HepG2 (cell line): ENCODE results near the gene RBFOX1.

ENCODE experiments used
- GFI1 ChIP-seq: sonication (generic); formaldehyde crosslinking; IDR thresholded peaks from 2 replicates; pipeline ENCODE4 v1.5.0; 2020; ENCODE audit warnings: missing genetic modification reagents, mild to moderate bottlenecking, borderline replicate concordance
- MEF2D ChIP-seq: sonication (generic); formaldehyde crosslinking; IDR thresholded peaks from 2 replicates; pipeline ENCODE4 v1.5.1; 2020; ENCODE audit warnings: mild to moderate bottlenecking, missing genetic modification reagents
- PHF5A ChIP-seq: IDR thresholded peaks from one replicate; pipeline ENCODE4 v1.6.1; 2018; ENCODE audit warnings: low read depth, missing genetic modification reagents; ENCODE audit not compliant: unreplicated experiment
- WIZ ChIP-seq: sonication (generic); formaldehyde crosslinking; IDR thresholded peaks from 2 replicates; pipeline ENCODE4 v1.5.1; 2020; ENCODE audit warnings: mild to moderate bottlenecking, missing genetic modification reagents
- TF ChIP-seq, protein P1 (sequence below), 2 experiments: IDR thresholded peaks; 2 replicates each; pipeline ENCODE4 v1.6.1; 2011 to 2012; ENCODE audit warnings: low read length in 2 of 2, borderline replicate concordance in 1 of 2, low read depth in 1 of 2, mild to moderate bottlenecking in 1 of 2, moderate library complexity in 1 of 2
- TF ChIP-seq, protein P2 (sequence below): sonication (generic); formaldehyde crosslinking; IDR thresholded peaks from 2 replicates; pipeline ENCODE4 v1.5.0; 2020; ENCODE audit warnings: mild to moderate bottlenecking, missing genetic modification reagents, moderate library complexity
- TF ChIP-seq, protein P3 (sequence below), 2 experiments: fragments of 450-650 bp in 1 of 2; sonication (generic) in 1 of 2; formaldehyde crosslinking in 1 of 2; IDR thresholded peaks; 2 replicates each; pipeline versions ENCODE4 v1.6.1 to v1.8.0; 2016 to 2022; ENCODE audit warnings: antibody characterized with exemption in 1 of 2, mild to moderate bottlenecking in 1 of 2, missing genetic modification reagents in 1 of 2

DNA sequence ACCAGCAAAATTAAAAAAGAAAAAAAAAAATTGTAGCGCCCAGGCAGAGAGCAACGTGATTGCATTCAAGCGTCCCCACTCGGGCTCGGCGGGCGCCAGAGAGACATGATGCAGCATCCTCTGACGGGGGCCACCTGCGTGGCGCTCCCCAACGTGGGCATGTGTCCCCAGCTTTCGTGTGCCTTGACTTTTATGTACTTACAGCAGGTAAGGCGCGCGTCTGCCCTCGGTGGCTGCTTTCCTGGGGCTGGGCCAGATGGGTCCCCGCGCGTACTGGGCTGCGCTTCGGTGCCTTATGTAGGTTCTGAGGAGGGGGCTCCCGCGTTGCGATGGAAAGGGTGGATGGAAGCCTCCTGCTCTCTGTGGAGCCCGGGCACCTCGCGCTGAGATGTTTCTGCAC, 28.4 kb upstream of the RBFOX1 start:
- TF ChIP-seq PHF5A (CRISPR knock-in tag): no peak
- no peak for TF ChIP-seq GFI1
- TF ChIP-seq, protein P1, sequence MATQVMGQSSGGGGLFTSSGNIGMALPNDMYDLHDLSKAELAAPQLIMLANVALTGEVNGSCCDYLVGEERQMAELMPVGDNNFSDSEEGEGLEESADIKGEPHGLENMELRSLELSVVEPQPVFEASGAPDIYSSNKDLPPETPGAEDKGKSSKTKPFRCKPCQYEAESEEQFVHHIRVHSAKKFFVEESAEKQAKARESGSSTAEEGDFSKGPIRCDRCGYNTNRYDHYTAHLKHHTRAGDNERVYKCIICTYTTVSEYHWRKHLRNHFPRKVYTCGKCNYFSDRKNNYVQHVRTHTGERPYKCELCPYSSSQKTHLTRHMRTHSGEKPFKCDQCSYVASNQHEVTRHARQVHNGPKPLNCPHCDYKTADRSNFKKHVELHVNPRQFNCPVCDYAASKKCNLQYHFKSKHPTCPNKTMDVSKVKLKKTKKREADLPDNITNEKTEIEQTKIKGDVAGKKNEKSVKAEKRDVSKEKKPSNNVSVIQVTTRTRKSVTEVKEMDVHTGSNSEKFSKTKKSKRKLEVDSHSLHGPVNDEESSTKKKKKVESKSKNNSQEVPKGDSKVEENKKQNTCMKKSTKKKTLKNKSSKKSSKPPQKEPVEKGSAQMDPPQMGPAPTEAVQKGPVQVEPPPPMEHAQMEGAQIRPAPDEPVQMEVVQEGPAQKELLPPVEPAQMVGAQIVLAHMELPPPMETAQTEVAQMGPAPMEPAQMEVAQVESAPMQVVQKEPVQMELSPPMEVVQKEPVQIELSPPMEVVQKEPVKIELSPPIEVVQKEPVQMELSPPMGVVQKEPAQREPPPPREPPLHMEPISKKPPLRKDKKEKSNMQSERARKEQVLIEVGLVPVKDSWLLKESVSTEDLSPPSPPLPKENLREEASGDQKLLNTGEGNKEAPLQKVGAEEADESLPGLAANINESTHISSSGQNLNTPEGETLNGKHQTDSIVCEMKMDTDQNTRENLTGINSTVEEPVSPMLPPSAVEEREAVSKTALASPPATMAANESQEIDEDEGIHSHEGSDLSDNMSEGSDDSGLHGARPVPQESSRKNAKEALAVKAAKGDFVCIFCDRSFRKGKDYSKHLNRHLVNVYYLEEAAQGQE (IDR thresholded peaks at IDR 0.05; ENCODE audit: borderline replicate concordance in 1 of 2, low read depth in 1 of 2, low read length in 2 of 2): no peak
- no peak for TF ChIP-seq WIZ (CRISPR knock-in tag)
- TF ChIP-seq, protein P2, sequence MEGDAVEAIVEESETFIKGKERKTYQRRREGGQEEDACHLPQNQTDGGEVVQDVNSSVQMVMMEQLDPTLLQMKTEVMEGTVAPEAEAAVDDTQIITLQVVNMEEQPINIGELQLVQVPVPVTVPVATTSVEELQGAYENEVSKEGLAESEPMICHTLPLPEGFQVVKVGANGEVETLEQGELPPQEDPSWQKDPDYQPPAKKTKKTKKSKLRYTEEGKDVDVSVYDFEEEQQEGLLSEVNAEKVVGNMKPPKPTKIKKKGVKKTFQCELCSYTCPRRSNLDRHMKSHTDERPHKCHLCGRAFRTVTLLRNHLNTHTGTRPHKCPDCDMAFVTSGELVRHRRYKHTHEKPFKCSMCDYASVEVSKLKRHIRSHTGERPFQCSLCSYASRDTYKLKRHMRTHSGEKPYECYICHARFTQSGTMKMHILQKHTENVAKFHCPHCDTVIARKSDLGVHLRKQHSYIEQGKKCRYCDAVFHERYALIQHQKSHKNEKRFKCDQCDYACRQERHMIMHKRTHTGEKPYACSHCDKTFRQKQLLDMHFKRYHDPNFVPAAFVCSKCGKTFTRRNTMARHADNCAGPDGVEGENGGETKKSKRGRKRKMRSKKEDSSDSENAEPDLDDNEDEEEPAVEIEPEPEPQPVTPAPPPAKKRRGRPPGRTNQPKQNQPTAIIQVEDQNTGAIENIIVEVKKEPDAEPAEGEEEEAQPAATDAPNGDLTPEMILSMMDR (CRISPR knock-in tag): no peak
- TF ChIP-seq, protein P3, sequence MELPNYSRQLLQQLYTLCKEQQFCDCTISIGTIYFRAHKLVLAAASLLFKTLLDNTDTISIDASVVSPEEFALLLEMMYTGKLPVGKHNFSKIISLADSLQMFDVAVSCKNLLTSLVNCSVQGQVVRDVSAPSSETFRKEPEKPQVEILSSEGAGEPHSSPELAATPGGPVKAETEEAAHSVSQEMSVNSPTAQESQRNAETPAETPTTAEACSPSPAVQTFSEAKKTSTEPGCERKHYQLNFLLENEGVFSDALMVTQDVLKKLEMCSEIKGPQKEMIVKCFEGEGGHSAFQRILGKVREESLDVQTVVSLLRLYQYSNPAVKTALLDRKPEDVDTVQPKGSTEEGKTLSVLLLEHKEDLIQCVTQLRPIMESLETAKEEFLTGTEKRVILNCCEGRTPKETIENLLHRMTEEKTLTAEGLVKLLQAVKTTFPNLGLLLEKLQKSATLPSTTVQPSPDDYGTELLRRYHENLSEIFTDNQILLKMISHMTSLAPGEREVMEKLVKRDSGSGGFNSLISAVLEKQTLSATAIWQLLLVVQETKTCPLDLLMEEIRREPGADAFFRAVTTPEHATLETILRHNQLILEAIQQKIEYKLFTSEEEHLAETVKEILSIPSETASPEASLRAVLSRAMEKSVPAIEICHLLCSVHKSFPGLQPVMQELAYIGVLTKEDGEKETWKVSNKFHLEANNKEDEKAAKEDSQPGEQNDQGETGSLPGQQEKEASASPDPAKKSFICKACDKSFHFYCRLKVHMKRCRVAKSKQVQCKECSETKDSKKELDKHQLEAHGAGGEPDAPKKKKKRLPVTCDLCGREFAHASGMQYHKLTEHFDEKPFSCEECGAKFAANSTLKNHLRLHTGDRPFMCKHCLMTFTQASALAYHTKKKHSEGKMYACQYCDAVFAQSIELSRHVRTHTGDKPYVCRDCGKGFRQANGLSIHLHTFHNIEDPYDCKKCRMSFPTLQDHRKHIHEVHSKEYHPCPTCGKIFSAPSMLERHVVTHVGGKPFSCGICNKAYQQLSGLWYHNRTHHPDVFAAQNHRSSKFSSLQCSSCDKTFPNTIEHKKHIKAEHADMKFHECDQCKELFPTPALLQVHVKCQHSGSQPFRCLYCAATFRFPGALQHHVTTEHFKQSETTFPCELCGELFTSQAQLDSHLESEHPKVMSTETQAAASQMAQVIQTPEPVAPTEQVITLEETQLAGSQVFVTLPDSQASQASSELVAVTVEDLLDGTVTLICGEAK (IDR thresholded peaks at IDR 0.05): no peak
- TF ChIP-seq, protein P3 (CRISPR knock-in tag; IDR thresholded peaks at IDR 0.05): no peak
- no peak for TF ChIP-seq MEF2D (CRISPR knock-in tag)
